ENCODE results near the gene TMEM270. TPM values are rescaled to one million over a fixed set of nuclear protein-coding genes. Genes with fewer than 3 reads are reported as not detected.
"Not testable (repeated sequence)": the region's sequence is repeated elsewhere in the genome, so short reads cannot be mapped to it uniquely, and the experiment has no call there.

The TMEM270 gene
- total RNA-seq, 2 experiments from 2014 or later = not detected

DNA sequence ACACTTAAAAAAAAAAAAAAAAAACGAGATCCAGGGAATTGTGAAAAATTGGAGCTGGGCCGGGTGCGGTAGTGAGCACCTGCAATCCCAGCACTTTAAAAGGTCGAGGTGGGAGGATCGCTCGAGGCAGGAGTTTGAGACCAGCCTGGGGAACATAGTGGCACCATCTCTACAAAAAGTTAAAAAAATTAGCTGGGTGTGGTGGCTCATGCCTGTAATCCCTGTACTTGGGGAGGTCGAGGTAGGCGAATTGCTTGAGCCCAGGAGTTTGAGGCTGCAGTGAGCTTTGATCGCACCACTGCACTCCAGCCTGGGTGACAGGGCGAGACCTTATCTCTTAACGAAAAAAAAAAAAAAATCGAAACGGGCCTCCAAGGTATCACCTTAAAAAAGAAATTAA is 28.2 kb upstream of the TMEM270 start:
- no peak overlapping the region for H3K27ac Mint-ChIP-seq
- Histone ChIP-seq H3K36me3 (ENCODE audit: insufficient read depth, low read length) (no peaks in the 10 kb centered on the region), H3K9me3 (ENCODE audit: control insufficient read depth in 1 of 2, insufficient read depth in 1 of 2, low read length in 2 of 2) (peaks cover 0 to 4% of the 10 kb centered on the region in 2 experiments), H3K4me1 (ENCODE audit: insufficient read depth, low read length) (peaks cover 20% of the 10 kb centered on the region), H3K27ac (ENCODE audit: low read depth in 1 of 2, low read length in 2 of 2) (no peak overlapping the region), H3K27me3 (ENCODE audit: control insufficient read depth in 1 of 2, insufficient read depth in 2 of 2, low read length in 2 of 2) (peaks cover 0 to 5% of the 10 kb centered on the region in 2 experiments), H3K4me3 (ENCODE audit: low read length) (no peak overlapping the region)
- ChIA-PET POLR2A (interaction anchor here (0.9 to 1.1 kb wide), 2 partner anchors 9 to 10 kb away, joined by 4 to 5 read pairs; partner anchors contain the start of gene METTL27), CTCF (no interaction called here)
- H3K4me1 Mint-ChIP-seq (ENCODE audit: low read depth) = peaks cover 18% of the 10 kb centered on the region
- DNase-seq (no peak), ATAC-seq (ENCODE audit: poor library complexity) (no peak)
- no peaks in the 10 kb centered on the region for H3K9me3 Mint-ChIP-seq
- H3K27me3 Mint-ChIP-seq = peaks cover 9% of the 10 kb centered on the region
- intact Hi-C loops (cut with DNase I, micrococcal nuclease) = no loop called here
- no peaks in the 10 kb centered on the region for H3K36me3 Mint-ChIP-seq (ENCODE audit: low read depth)
- no peak overlapping the region for H3K4me3 Mint-ChIP-seq
- TF ChIP-seq, protein P1, sequence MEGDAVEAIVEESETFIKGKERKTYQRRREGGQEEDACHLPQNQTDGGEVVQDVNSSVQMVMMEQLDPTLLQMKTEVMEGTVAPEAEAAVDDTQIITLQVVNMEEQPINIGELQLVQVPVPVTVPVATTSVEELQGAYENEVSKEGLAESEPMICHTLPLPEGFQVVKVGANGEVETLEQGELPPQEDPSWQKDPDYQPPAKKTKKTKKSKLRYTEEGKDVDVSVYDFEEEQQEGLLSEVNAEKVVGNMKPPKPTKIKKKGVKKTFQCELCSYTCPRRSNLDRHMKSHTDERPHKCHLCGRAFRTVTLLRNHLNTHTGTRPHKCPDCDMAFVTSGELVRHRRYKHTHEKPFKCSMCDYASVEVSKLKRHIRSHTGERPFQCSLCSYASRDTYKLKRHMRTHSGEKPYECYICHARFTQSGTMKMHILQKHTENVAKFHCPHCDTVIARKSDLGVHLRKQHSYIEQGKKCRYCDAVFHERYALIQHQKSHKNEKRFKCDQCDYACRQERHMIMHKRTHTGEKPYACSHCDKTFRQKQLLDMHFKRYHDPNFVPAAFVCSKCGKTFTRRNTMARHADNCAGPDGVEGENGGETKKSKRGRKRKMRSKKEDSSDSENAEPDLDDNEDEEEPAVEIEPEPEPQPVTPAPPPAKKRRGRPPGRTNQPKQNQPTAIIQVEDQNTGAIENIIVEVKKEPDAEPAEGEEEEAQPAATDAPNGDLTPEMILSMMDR (IDR thresholded peaks at IDR 0.05) = no peak

DNA sequence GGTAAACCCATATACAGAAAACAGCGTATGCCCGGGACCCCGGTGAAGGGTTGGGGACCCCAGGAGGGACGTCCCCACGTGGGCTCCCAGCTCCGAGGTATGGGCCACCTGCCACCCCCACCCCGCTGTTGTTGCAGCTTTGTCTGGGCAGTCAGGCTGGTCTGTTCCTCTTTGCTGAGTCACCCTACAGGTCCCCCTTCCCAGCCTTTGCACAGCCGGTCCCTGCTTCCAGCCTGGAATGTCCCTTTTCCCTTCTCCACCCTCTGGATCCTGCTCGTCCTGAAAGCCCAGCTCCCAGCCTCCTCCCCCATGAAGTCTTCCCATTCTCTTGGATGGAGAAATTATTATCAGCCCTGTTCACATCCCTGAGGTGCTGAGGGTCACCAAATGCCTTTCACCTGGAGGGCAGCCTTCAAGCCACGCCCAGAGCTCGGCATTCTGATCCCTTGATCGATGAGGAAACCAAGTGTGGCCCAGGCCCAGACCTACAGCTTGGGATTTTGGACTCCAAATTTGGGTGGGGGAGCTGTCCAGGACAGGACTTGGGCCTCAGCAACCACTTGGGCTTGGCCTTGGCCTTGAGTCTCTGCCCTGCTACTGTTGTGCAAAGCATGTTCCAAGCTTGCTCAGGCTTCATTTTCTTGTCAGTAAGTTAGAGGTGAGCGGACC is 27.6 kb upstream of the TMEM270 start:
- H3K9me3 ChIP-seq (ENCODE audit: control insufficient read depth in 1 of 2, insufficient read depth in 1 of 2, low read length in 2 of 2) = peaks cover 0 to 4% of the 10 kb centered on the region in 2 experiments
- TF ChIP-seq, protein P1 (IDR thresholded peaks at IDR 0.05) = no peak
- no peaks in the 10 kb centered on the region for H3K9me3 Mint-ChIP-seq
- no peaks in the 10 kb centered on the region for H3K36me3 ChIP-seq (ENCODE audit: insufficient read depth, low read length)
- peaks cover 12% of the 10 kb centered on the region for H3K4me1 Mint-ChIP-seq (ENCODE audit: low read depth)
- peaks cover 14% of the 10 kb centered on the region for H3K4me1 ChIP-seq (ENCODE audit: insufficient read depth, low read length)
- ATAC-seq (ENCODE audit: poor library complexity) (no peak), DNase-seq (no peak)
- no peak overlapping the region for H3K27ac ChIP-seq (ENCODE audit: low read depth in 1 of 2, low read length in 2 of 2)
- H3K36me3 Mint-ChIP-seq (ENCODE audit: low read depth) = no peaks in the 10 kb centered on the region
- ChIA-PET CTCF (no interaction called here), POLR2A (interaction anchor here (1.1 kb wide), 1 partner anchor 9 kb away, joined by 4 read pairs; the partner anchor contains the start of gene METTL27)
- peaks cover 9% of the 10 kb centered on the region for H3K27me3 Mint-ChIP-seq
- intact Hi-C loops (cut with DNase I, micrococcal nuclease) = no loop called here
- no peak overlapping the region for H3K4me3 ChIP-seq (ENCODE audit: low read length)
- no peak overlapping the region for H3K4me3 Mint-ChIP-seq
- H3K27me3 ChIP-seq (ENCODE audit: control insufficient read depth in 1 of 2, insufficient read depth in 2 of 2, low read length in 2 of 2) = peaks cover 0 to 5% of the 10 kb centered on the region in 2 experiments
- no peak overlapping the region for H3K27ac Mint-ChIP-seq

DNA sequence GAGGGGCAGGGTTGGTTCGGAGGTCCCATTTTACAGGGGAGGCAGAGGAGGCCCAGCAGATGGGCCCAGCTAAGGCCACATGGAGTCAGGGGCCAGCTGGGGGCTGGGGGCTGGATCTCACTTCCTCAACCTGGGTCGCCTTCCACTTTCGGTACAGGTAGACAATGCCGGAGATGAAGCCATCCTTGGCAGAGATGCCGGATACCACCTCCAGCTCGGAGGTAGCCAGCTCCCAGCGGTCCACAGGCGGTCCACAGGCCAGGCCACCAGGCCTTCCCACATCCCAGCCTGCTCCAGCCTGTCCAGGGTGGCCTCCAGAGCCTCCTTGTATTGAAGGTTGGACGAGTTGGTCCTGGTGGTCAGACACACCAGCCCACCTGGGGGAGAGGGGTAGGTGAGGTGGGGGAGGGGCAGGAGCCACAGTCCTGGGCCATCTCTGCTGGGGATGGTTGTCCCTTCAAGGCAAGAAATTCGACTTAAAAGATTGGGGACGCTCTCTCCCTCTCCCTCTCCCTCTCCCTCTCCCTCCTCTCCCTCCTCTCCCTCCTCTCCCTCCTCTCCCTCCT is 26.2 kb upstream of the TMEM270 start:
- intact Hi-C loops (cut with DNase I, micrococcal nuclease) = no loop called here
- Histone ChIP-seq H3K27me3 (ENCODE audit: control insufficient read depth in 1 of 2, insufficient read depth in 2 of 2, low read length in 2 of 2) (peaks cover 0 to 4% of the 10 kb centered on the region in 2 experiments), H3K4me1 (ENCODE audit: insufficient read depth, low read length) (peaks cover under 1% of the 10 kb centered on the region), H3K9me3 (ENCODE audit: control insufficient read depth in 1 of 2, insufficient read depth in 1 of 2, low read length in 2 of 2) (peaks cover 0 to 4% of the 10 kb centered on the region in 2 experiments), H3K4me3 (ENCODE audit: low read length) (no peak overlapping the region), H3K36me3 (ENCODE audit: insufficient read depth, low read length) (no peaks in the 10 kb centered on the region), H3K27ac (ENCODE audit: low read depth in 1 of 2, low read length in 2 of 2) (no peak overlapping the region)
- H3K9me3 Mint-ChIP-seq = no peaks in the 10 kb centered on the region
- ChIA-PET POLR2A (no interaction called here), CTCF (no interaction called here)
- DNase-seq = no peak
- H3K27ac Mint-ChIP-seq = no peak overlapping the region
- H3K27me3 Mint-ChIP-seq = peaks cover 4% of the 10 kb centered on the region
- ATAC-seq (ENCODE audit: poor library complexity) = no peak
- TF ChIP-seq, protein P1 (IDR thresholded peaks at IDR 0.05) = no peak
- no peaks in the 10 kb centered on the region for H3K36me3 Mint-ChIP-seq (ENCODE audit: low read depth)
- peaks cover 2% of the 10 kb centered on the region for H3K4me1 Mint-ChIP-seq (ENCODE audit: low read depth)
- no peak overlapping the region for H3K4me3 Mint-ChIP-seq

DNA sequence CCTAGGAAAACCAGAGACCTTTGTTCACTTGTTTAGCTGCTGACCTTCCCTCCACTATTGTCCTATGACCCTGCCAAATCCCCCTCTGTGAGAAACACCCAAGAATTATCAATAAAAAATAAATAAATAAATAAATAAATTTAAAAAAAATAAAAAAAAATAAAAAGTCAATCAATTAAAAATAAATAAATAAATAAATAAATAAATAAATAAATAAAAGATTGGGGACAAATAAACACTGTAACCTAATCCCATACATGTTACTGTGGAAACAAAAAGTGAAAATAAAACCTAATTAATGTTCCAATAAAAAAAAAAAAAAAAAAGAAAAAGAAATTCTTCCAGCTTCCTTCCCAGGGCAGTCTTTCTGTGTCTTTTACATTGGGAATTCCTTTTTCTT is 23.8 kb upstream of the TMEM270 start:
- H3K9me3 Mint-ChIP-seq = not testable (repeated sequence)
- POLR2A ChIA-PET = interaction anchor here (0.6 kb wide), 1 partner anchor 18 kb away, joined by 3 read pairs; no protein-coding TSS in a partner anchor

More for the DNA sequence above, 23.8 kb upstream of the TMEM270 start:
- H3K27ac Mint-ChIP-seq; H3K27me3 Mint-ChIP-seq; H3K4me1 ChIP-seq (ENCODE audit: insufficient read depth, low read length); H3K36me3 Mint-ChIP-seq (ENCODE audit: low read depth); H3K4me3 ChIP-seq (ENCODE audit: low read length); H3K27ac ChIP-seq (ENCODE audit: low read depth in 1 of 2, low read length in 2 of 2); H3K36me3 ChIP-seq (ENCODE audit: insufficient read depth, low read length); H3K9me3 ChIP-seq (ENCODE audit: control insufficient read depth in 1 of 2, insufficient read depth in 1 of 2, low read length in 2 of 2); H3K4me3 Mint-ChIP-seq; ATAC-seq (ENCODE audit: poor library complexity); H3K4me1 Mint-ChIP-seq (ENCODE audit: low read depth); H3K27me3 ChIP-seq (ENCODE audit: control insufficient read depth in 1 of 2, insufficient read depth in 2 of 2, low read length in 2 of 2); intact Hi-C loops (cut with DNase I, micrococcal nuclease); DNase-seq: not testable (repeated sequence)
- CTCF ChIA-PET = interaction anchor here (0.9 kb wide), 1 partner anchor 10 kb away, joined by 3 read pairs; no protein-coding TSS in a partner anchor

Data from CD4-positive, alpha-beta T cell (primary cell).